GM23338 (cell line): ENCODE measurements around the gene AFAP1. TPM values are rescaled to one million over a fixed set of nuclear protein-coding genes. Genes with fewer than 3 reads are reported as not detected.

Source experiments
- ATAC-seq: fragments of 200-7000 bp; cut with Tn5 transposase; 3 replicates; pipeline ENCODE4 v1.9.1; 2020
- DNase-seq: peaks from one replicate; pipeline ENCODE4 v3.0.0-alpha.2; 2015; ENCODE audit warnings: low spot score
- H2AFZ ChIP-seq: fragments of 200-600 bp; sonication (generic); 2 replicates; pipeline ENCODE4 v1.8.0; 2016; ENCODE audit warnings: antibody characterized with exemption, mild to moderate bottlenecking, moderate library complexity
- H3F3A ChIP-seq: fragments of 200-600 bp; sonication (generic); replicated peaks from 2 replicates; pipeline ENCODE4 v1.8.0; 2017; ENCODE audit warnings: antibody characterized with exemption, mixed run types, low read depth
- H3K27ac ChIP-seq: fragments of 200-600 bp; sonication (generic); 2 replicates; pipeline ENCODE4 v1.6.1; 2016; ENCODE audit warnings: low read depth
- H3K27me3 ChIP-seq: fragments of 200-600 bp; sonication (generic); 2 replicates; pipeline ENCODE4 v1.8.0; 2016; ENCODE audit warnings: mild to moderate bottlenecking, mixed run types, moderate library complexity; ENCODE audit not compliant: insufficient read depth
- H3K36me3 ChIP-seq: fragments of 200-600 bp; sonication (generic); 2 replicates; pipeline ENCODE4 v1.8.0; 2016; ENCODE audit warnings: mild to moderate bottlenecking; ENCODE audit not compliant: insufficient read depth
- H3K4me1 ChIP-seq: fragments of 200-600 bp; sonication (generic); 2 replicates; pipeline ENCODE4 v1.8.0; 2016; ENCODE audit warnings: mild to moderate bottlenecking, moderate library complexity; ENCODE audit not compliant: insufficient read depth
- H3K4me2 ChIP-seq: fragments of 200-600 bp; sonication (generic); 2 replicates; pipeline ENCODE4 v1.7.1; 2017; ENCODE audit warnings: mixed run types
- H3K4me3 ChIP-seq: fragments of 200-600 bp; sonication (generic); 2 replicates; pipeline ENCODE4 v1.6.1; 2016; ENCODE audit warnings: mixed run types
- H3K79me2 ChIP-seq: fragments of 200-600 bp; sonication (generic); replicated peaks from 2 replicates; pipeline ENCODE4 v1.8.0; 2017; ENCODE audit warnings: mild to moderate bottlenecking; ENCODE audit not compliant: insufficient read depth
- H3K9me2 ChIP-seq: fragments of 200-600 bp; sonication (generic); 2 replicates; pipeline ENCODE4 v1.8.0; 2017; ENCODE audit not compliant: insufficient read depth
- H4K20me1 ChIP-seq: fragments of 200-600 bp; sonication (generic); replicated peaks from 2 replicates; pipeline ENCODE4 v1.8.0; 2017; ENCODE audit warnings: mild to moderate bottlenecking; ENCODE audit not compliant: insufficient read depth
- H3K27ac Mint-ChIP-seq: 2 replicates; pipeline ENCODE4 v1.8.0; 2020; ENCODE audit warnings: inconsistent platforms, mild to moderate bottlenecking, moderate library complexity, mixed read lengths
- H3K27me3 Mint-ChIP-seq: 3 replicates; pipeline ENCODE4 v1.8.0; 2022; ENCODE audit warnings: low read depth, mild to moderate bottlenecking, moderate library complexity, mixed read lengths, inconsistent platforms; ENCODE audit not compliant: insufficient read depth, poor library complexity
- H3K36me3 Mint-ChIP-seq: 3 replicates; pipeline ENCODE4 v1.8.0; 2021; ENCODE audit warnings: low read depth, mild to moderate bottlenecking, inconsistent platforms, moderate library complexity, mixed read lengths
- H3K4me1 Mint-ChIP-seq: 3 replicates; pipeline ENCODE4 v1.8.0; 2020; ENCODE audit warnings: mild to moderate bottlenecking, inconsistent platforms, mixed read lengths
- H3K4me3 Mint-ChIP-seq: 3 replicates; pipeline ENCODE4 v1.8.0; 2021; ENCODE audit warnings: moderate library complexity, mild to moderate bottlenecking, inconsistent platforms, mixed read lengths
- H3K9me3 Mint-ChIP-seq: 3 replicates; pipeline ENCODE4 v1.8.0; 2020; ENCODE audit warnings: moderate library complexity, mild to moderate bottlenecking, inconsistent platforms, mixed read lengths
- CREB1 ChIP-seq: fragments of 250-450 bp; sonication (Bioruptor Pico); IDR thresholded peaks from 2 replicates; pipeline ENCODE4 v1.5.0; 2020; ENCODE audit warnings: low read depth, mild to moderate bottlenecking, moderate library complexity
- CTCF ChIP-seq, 2 experiments: fragments of 200-600 bp in 1 of 2; sonication (generic) in 1 of 2; conservative IDR thresholded peaks; 2 replicates each; pipeline versions ENCODE4 v1.5.1 to v1.6.1; 2016 to 2017; ENCODE audit warnings: antibody characterized with exemption in 2 of 2, low read depth in 2 of 2, mild to moderate bottlenecking in 2 of 2, moderate library complexity in 1 of 2
- EZH2 ChIP-seq: fragments of 200-600 bp; sonication (generic); IDR thresholded peaks from one replicate; pipeline ENCODE4 v1.8.0; 2017; ENCODE audit warnings: antibody characterized with exemption, mild to moderate bottlenecking, low read depth; ENCODE audit not compliant: unreplicated experiment
- EZH2phosphoT487 ChIP-seq: fragments of 200-600 bp; sonication (generic); IDR thresholded peaks from one replicate; pipeline ENCODE4 v1.8.1; 2018; ENCODE audit warnings: antibody characterized with exemption; ENCODE audit not compliant: unreplicated experiment
- JUNB ChIP-seq: IDR thresholded peaks from one replicate; pipeline ENCODE4 v1.6.1; 2016; ENCODE audit warnings: antibody characterized with exemption; ENCODE audit not compliant: unreplicated experiment
- NANOG ChIP-seq: IDR thresholded peaks from 2 replicates; pipeline ENCODE4 v1.6.1; 2016; ENCODE audit warnings: antibody characterized with exemption, borderline replicate concordance
- POLR2AphosphoS5 ChIP-seq: IDR thresholded peaks from 2 replicates; pipeline ENCODE4 v1.6.1; 2016; ENCODE audit warnings: antibody characterized with exemption, low read depth
- STAT1 ChIP-seq: IDR thresholded peaks from one replicate; pipeline ENCODE4 v1.6.1; 2016; ENCODE audit warnings: antibody characterized with exemption; ENCODE audit not compliant: unreplicated experiment
- ZNF114 ChIP-seq: fragments of 250-450 bp; sonication (Bioruptor Pico); IDR thresholded peaks from 2 replicates; pipeline ENCODE4 v1.5.0; 2020; ENCODE audit warnings: mild to moderate bottlenecking, moderate library complexity
- ZNF331 ChIP-seq: fragments of 250-450 bp; sonication (Bioruptor Pico); IDR thresholded peaks from 2 replicates; pipeline ENCODE4 v1.5.0; 2020; ENCODE audit warnings: low read depth, mild to moderate bottlenecking, moderate library complexity
- ZNF462 ChIP-seq: fragments of 250-450 bp; sonication (Bioruptor Pico); IDR thresholded peaks from 2 replicates; pipeline ENCODE4 v1.5.0; 2020; ENCODE audit warnings: mild to moderate bottlenecking, moderate library complexity
- polyA plus RNA-seq: library from polyadenylated mRNA; unstranded; fragments of >200 nt; fragmentation: Nextera tagmentation; extraction: Ambion mirVana; gene quantifications from 2 replicates; pipeline ENCODE4 v1.2.1, GENCODE V29; 2016
- total RNA-seq: library from RNA; depleted of rRNA; stranded (reverse); fragments of >200 nt; shearing (Covaris generic); gene quantifications from 2 replicates; pipeline ENCODE4 v1.2.3, GENCODE V29; 2014
- TF ChIP-seq, protein P1 (sequence below): IDR thresholded peaks from 2 replicates; pipeline ENCODE4 v1.6.1; 2016; ENCODE audit warnings: antibody characterized with exemption
- TF ChIP-seq, protein P2 (sequence below): IDR thresholded peaks from one replicate; pipeline ENCODE4 v1.6.1; 2018; ENCODE audit warnings: antibody characterized with exemption; ENCODE audit not compliant: unreplicated experiment

AFAP1 gene
- total and polyA plus RNA-seq, 2 experiments from 2014 or later = 6.5 to 21.5 TPM

GRCh38 chr4:7710126-7710525 lies 229.5 kb downstream of the AFAP1 start:
- peaks cover 3% of the 10 kb centered on the region for H3K27me3 Mint-ChIP-seq
- Histone ChIP-seq H3K27me3 (no peaks in the 10 kb centered on the region), H2AFZ (no peak overlapping the region), H3K4me2 (no peak overlapping the region), H3K9me2 (no peaks in the 10 kb centered on the region), H3K4me1 (no peaks in the 10 kb centered on the region), H3K79me2 (no peaks in the 10 kb centered on the region), H3F3A (no peaks in the 10 kb centered on the region), H4K20me1 (no peaks in the 10 kb centered on the region), H3K36me3 (no peaks in the 10 kb centered on the region), H3K4me3 (no peak overlapping the region), H3K27ac (no peak overlapping the region)
- DNase-seq (no peak), ATAC-seq (no peak)
- no peak for TF ChIP-seq ZNF331 (CRISPR knock-in tag)
- no peak for TF ChIP-seq JUNB
- TF ChIP-seq, protein P1, sequence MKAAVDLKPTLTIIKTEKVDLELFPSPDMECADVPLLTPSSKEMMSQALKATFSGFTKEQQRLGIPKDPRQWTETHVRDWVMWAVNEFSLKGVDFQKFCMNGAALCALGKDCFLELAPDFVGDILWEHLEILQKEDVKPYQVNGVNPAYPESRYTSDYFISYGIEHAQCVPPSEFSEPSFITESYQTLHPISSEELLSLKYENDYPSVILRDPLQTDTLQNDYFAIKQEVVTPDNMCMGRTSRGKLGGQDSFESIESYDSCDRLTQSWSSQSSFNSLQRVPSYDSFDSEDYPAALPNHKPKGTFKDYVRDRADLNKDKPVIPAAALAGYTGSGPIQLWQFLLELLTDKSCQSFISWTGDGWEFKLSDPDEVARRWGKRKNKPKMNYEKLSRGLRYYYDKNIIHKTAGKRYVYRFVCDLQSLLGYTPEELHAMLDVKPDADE = no peak
- no peak for TF ChIP-seq EZH2phosphoT487
- no peak for TF ChIP-seq NANOG
- TF ChIP-seq, protein P2, sequence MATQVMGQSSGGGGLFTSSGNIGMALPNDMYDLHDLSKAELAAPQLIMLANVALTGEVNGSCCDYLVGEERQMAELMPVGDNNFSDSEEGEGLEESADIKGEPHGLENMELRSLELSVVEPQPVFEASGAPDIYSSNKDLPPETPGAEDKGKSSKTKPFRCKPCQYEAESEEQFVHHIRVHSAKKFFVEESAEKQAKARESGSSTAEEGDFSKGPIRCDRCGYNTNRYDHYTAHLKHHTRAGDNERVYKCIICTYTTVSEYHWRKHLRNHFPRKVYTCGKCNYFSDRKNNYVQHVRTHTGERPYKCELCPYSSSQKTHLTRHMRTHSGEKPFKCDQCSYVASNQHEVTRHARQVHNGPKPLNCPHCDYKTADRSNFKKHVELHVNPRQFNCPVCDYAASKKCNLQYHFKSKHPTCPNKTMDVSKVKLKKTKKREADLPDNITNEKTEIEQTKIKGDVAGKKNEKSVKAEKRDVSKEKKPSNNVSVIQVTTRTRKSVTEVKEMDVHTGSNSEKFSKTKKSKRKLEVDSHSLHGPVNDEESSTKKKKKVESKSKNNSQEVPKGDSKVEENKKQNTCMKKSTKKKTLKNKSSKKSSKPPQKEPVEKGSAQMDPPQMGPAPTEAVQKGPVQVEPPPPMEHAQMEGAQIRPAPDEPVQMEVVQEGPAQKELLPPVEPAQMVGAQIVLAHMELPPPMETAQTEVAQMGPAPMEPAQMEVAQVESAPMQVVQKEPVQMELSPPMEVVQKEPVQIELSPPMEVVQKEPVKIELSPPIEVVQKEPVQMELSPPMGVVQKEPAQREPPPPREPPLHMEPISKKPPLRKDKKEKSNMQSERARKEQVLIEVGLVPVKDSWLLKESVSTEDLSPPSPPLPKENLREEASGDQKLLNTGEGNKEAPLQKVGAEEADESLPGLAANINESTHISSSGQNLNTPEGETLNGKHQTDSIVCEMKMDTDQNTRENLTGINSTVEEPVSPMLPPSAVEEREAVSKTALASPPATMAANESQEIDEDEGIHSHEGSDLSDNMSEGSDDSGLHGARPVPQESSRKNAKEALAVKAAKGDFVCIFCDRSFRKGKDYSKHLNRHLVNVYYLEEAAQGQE = no peak
- no peak for TF ChIP-seq ZNF462 (CRISPR knock-in tag)
- no peak for TF ChIP-seq ZNF114
- no peak for TF ChIP-seq CREB1
- TF ChIP-seq CTCF (conservative IDR thresholded peaks at IDR 0.05; ENCODE audit: low read depth in 2 of 2) = no peak
- no peak for TF ChIP-seq EZH2
- TF ChIP-seq STAT1 = no peak
- TF ChIP-seq POLR2AphosphoS5 = no peak
- no peaks in the 10 kb centered on the region for H3K36me3 Mint-ChIP-seq
- H3K4me3 Mint-ChIP-seq = no peak overlapping the region
- no peaks in the 10 kb centered on the region; the same call in 1 of the 3 replicates for H3K4me1 Mint-ChIP-seq
- no peaks in the 10 kb centered on the region for H3K9me3 Mint-ChIP-seq
- H3K27ac Mint-ChIP-seq = no peak overlapping the region
